Activated T-cell treated with anti-CD3 and anti-CD28 coated beads, Interleukin-2, amount 50 U/mL, for 4 hours (primary cell): ENCODE measurements around the gene SERF2. TPM values are rescaled to one million over a fixed set of nuclear protein-coding genes. Genes with fewer than 3 reads are reported as not detected.
"Not testable (repeated sequence)": the region's sequence is repeated elsewhere in the genome, so short reads cannot be mapped to it uniquely, and the experiment has no call there.

Source experiments
- ATAC-seq, 2 donors: fragments of 200-7000 bp; cut with Tn5 transposase; one replicate each; pipeline ENCODE4 v1.10.0; 2021
- DNase-seq: peaks from one replicate; pipeline ENCODE4 v3.0.0-alpha.2; 2020
- H3K27me3 Mint-ChIP-seq: one replicate; pipeline ENCODE4 v1.8.0; 2021; ENCODE audit warnings: low read depth, mixed read lengths
- H3K36me3 Mint-ChIP-seq: one replicate; pipeline ENCODE4 v1.8.0; 2022; ENCODE audit warnings: mixed read lengths; ENCODE audit not compliant: insufficient read depth
- H3K4me1 Mint-ChIP-seq: one replicate; pipeline ENCODE4 v1.8.0; 2021; ENCODE audit warnings: low read depth, mixed read lengths
- H3K4me3 Mint-ChIP-seq: one replicate; pipeline ENCODE4 v1.8.0; 2021; ENCODE audit warnings: mild to moderate bottlenecking, moderate library complexity, mixed read lengths
- H3K9me3 Mint-ChIP-seq: one replicate; pipeline ENCODE4 v1.8.0; 2021; ENCODE audit warnings: mixed read lengths
- total RNA-seq, 3 donors: library from RNA; stranded (reverse); gene quantifications; one replicate each; pipeline ENCODE4 v1.2.1, GENCODE V29; 2021

Gene SERF2
- total RNA-seq, 3 donors from 2014 or later = 561 to 596 (median 567) TPM

- Mint-ChIP-seq H3K4me1 (peaks cover 37% of the 10 kb centered on the region), H3K9me3 (no peaks in the 10 kb centered on the region), H3K36me3 (peaks cover 43% of the 10 kb centered on the region), H3K27me3 (no peaks in the 10 kb centered on the region), H3K4me3 (peak within 1 kb of the TSS; percentile 99)
- DNase-seq (peak; percentile 90), ATAC-seq (peak; percentile 100)
Measured at GRCh38 chr15:43800286-43801141, 8.4 kb downstream of the SERF2 start, which contains the start of gene HYPK. TSS of gene HYPK (plus strand) at chr15:43800599. CDS start at chr15:43800623, 24 bp downstream.

- Mint-ChIP-seq H3K36me3 (peaks cover 46% of the 10 kb centered on the region), H3K4me1 (peaks cover 27% of the 10 kb centered on the region)
- H3K9me3 Mint-ChIP-seq, H3K27me3 Mint-ChIP-seq, H3K4me3 Mint-ChIP-seq, ATAC-seq, DNase-seq: not testable (repeated sequence)
Measured at GRCh38 chr15:43802676-43803075, 10.6 kb downstream of the SERF2 start.

- no peak for DNase-seq
- Mint-ChIP-seq H3K27me3 (no peaks in the 10 kb centered on the region), H3K9me3 (no peaks in the 10 kb centered on the region), H3K4me1 (peaks cover 9% of the 10 kb centered on the region), H3K4me3 (no peak overlapping the region), H3K36me3 (peaks cover 37% of the 10 kb centered on the region)
- no peak for ATAC-seq
Measured at GRCh38 chr15:43808435-43808950, 16.4 kb downstream of the SERF2 start.

GRCh38 chr15:43808960-43809678 lies 17.0 kb downstream of the SERF2 start:
- peaks cover 36% of the 10 kb centered on the region for H3K36me3 Mint-ChIP-seq
- no peak for DNase-seq
- no peaks in the 10 kb centered on the region for H3K27me3 Mint-ChIP-seq
- no peak for ATAC-seq
- no peaks in the 10 kb centered on the region for H3K9me3 Mint-ChIP-seq
- no peak overlapping the region for H3K4me3 Mint-ChIP-seq
- H3K4me1 Mint-ChIP-seq = peaks cover 9% of the 10 kb centered on the region

- not testable (repeated sequence) for H3K4me3 Mint-ChIP-seq, H3K27me3 Mint-ChIP-seq, DNase-seq, H3K9me3 Mint-ChIP-seq, ATAC-seq
- Mint-ChIP-seq H3K36me3 (peaks cover 20% of the 10 kb centered on the region), H3K4me1 (peaks cover 12% of the 10 kb centered on the region)
Measured at GRCh38 chr15:43815064-43815463, 22.9 kb downstream of the SERF2 start.

GRCh38 chr15:43821505-43821904 lies 29.4 kb downstream of the SERF2 start:
- DNase-seq (no peak), ATAC-seq (no peak)
- H3K36me3 Mint-ChIP-seq = peaks cover 6% of the 10 kb centered on the region
- no peaks in the 10 kb centered on the region for H3K9me3 Mint-ChIP-seq
- H3K4me1 Mint-ChIP-seq = peaks cover 45% of the 10 kb centered on the region
- no peaks in the 10 kb centered on the region for H3K27me3 Mint-ChIP-seq
- H3K4me3 Mint-ChIP-seq = peak overlapping the region; percentile 66

- Mint-ChIP-seq H3K27me3 (no peaks in the 10 kb centered on the region), H3K4me3 (peak within 1 kb of the TSS; percentile 91), H3K9me3 (no peaks in the 10 kb centered on the region), H3K36me3 (peaks cover 9% of the 10 kb centered on the region), H3K4me1 (peaks cover 63% of the 10 kb centered on the region)
- DNase-seq (peak; percentile 85), ATAC-seq (peak; percentile 84 to 85)
Measured at GRCh38 chr15:43824302-43825246, 32.5 kb downstream of the SERF2 start, which contains the start of gene MFAP1. TSS of gene MFAP1 (minus strand) at chr15:43824690. CDS start at chr15:43824569, 121 bp downstream.

- H3K36me3 Mint-ChIP-seq, H3K27me3 Mint-ChIP-seq, ATAC-seq, DNase-seq, H3K9me3 Mint-ChIP-seq: not testable (repeated sequence)
- H3K4me1 Mint-ChIP-seq = peaks cover 65% of the 10 kb centered on the region
- H3K4me3 Mint-ChIP-seq = peak overlapping the region; percentile 85
Measured at GRCh38 chr15:43825305-43825704, 33.2 kb downstream of the SERF2 start.

- Mint-ChIP-seq H3K4me1 (peaks cover 63% of the 10 kb centered on the region), H3K27me3 (no peaks in the 10 kb centered on the region), H3K4me3 (peak overlapping the region; percentile 85), H3K9me3 (no peaks in the 10 kb centered on the region), H3K36me3 (peaks cover 9% of the 10 kb centered on the region)
- ATAC-seq = no peak
- no peak for DNase-seq
Measured at GRCh38 chr15:43826029-43826507, 33.9 kb downstream of the SERF2 start.

- H3K36me3 Mint-ChIP-seq = peaks cover 8% of the 10 kb centered on the region
- DNase-seq = peak; percentile 57
- H3K9me3 Mint-ChIP-seq = no peaks in the 10 kb centered on the region
- H3K4me3 Mint-ChIP-seq = peak within 1 kb of the TSS; percentile 85
- peaks cover 60% of the 10 kb centered on the region for H3K4me1 Mint-ChIP-seq
- no peaks in the 10 kb centered on the region for H3K27me3 Mint-ChIP-seq
- ATAC-seq = peak; percentile 69 to 73
Measured at GRCh38 chr15:43826508-43827341, 34.6 kb downstream of the SERF2 start, which contains the start of gene WDR76. TSS of gene WDR76 (plus strand) at chr15:43827002. CDS start at chr15:43827033, 31 bp downstream.

GRCh38 chr15:43828061-43828657 lies 36.0 kb downstream of the SERF2 start:
- Mint-ChIP-seq H3K4me3 (peak overlapping the region; percentile 85), H3K36me3 (peaks cover 10% of the 10 kb centered on the region), H3K27me3 (no peaks in the 10 kb centered on the region), H3K4me1 (peaks cover 59% of the 10 kb centered on the region), H3K9me3 (no peaks in the 10 kb centered on the region)
- DNase-seq (no peak), ATAC-seq (peak; percentile 32)

- not testable (repeated sequence) for ATAC-seq, H3K27me3 Mint-ChIP-seq, DNase-seq, H3K9me3 Mint-ChIP-seq
- peaks cover 45% of the 10 kb centered on the region for H3K4me1 Mint-ChIP-seq
- H3K4me3 Mint-ChIP-seq = peak overlapping the region; percentile 5
- H3K36me3 Mint-ChIP-seq = peaks cover 18% of the 10 kb centered on the region
Measured at GRCh38 chr15:43829951-43830540, 37.9 kb downstream of the SERF2 start.
